Measurements from ENCODE around the gene VASP.

VASP gene

GRCh38 chr19:45515807-45516401, 8.6 kb downstream of the VASP start:
- DNase-seq: no peak

GRCh38 chr19:45517238-45517637, 10.0 kb downstream of the VASP start:
- no peak for DNase-seq

GRCh38 chr19:45517641-45518468, 10.6 kb downstream of the VASP start:
- no peak for DNase-seq

GRCh38 chr19:45518469-45518826, 11.2 kb downstream of the VASP start:
- DNase-seq: no peak

GRCh38 chr19:45522010-45522941, 15.0 kb downstream of the VASP start:
- DNase-seq: no peak

GRCh38 chr19:45523642-45524256, 16.5 kb downstream of the VASP start:
- peak; percentile 85 to 87 for DNase-seq

- no peak for DNase-seq
Measured at GRCh38 chr19:45524575-45525129, 17.4 kb downstream of the VASP start.

- DNase-seq: no peak
Measured at GRCh38 chr19:45526143-45526542, 18.9 kb downstream of the VASP start.

GRCh38 chr19:45526971-45527370, 19.7 kb downstream of the VASP start:
- DNase-seq: no peak

- no peak for DNase-seq
Measured at GRCh38 chr19:45527731-45528130, 20.5 kb downstream of the VASP start.

- DNase-seq: no peak
Measured at GRCh38 chr19:45528149-45528743, 21.0 kb downstream of the VASP start.

- no peak for DNase-seq
Measured at GRCh38 chr19:45528744-45529419, 21.6 kb downstream of the VASP start.

- no peak for DNase-seq
Measured at GRCh38 chr19:45529420-45529785, 22.1 kb downstream of the VASP start.

GRCh38 chr19:45531349-45531748, 24.1 kb downstream of the VASP start:
- DNase-seq: no peak

GRCh38 chr19:45539459-45539858, 32.2 kb downstream of the VASP start:
- no peak for DNase-seq

- no peak for DNase-seq
Measured at GRCh38 chr19:45542234-45542668, 35.0 kb downstream of the VASP start.

- DNase-seq: no peak
Measured at GRCh38 chr19:45547211-45547770, 40.0 kb downstream of the VASP start.

GRCh38 chr19:45547965-45548609, 40.8 kb downstream of the VASP start:
- DNase-seq: no peak

GRCh38 chr19:45553464-45553863, 46.2 kb downstream of the VASP start:
- no peak for DNase-seq

- no peak for DNase-seq
Measured at GRCh38 chr19:45554481-45554880, 47.2 kb downstream of the VASP start.

GRCh38 chr19:45556835-45557234, 49.6 kb downstream of the VASP start:
- no peak for DNase-seq

All from CD4-positive, alpha-beta T cell treated with Interleukin-1 beta for 1 hour (primary cell).